ENCODE data around the gene CCDC146. TPM values are rescaled to one million over a fixed set of nuclear protein-coding genes. Genes with fewer than 3 reads are reported as not detected.
"Not testable (repeated sequence)": the region's sequence is repeated elsewhere in the genome, so short reads cannot be mapped to it uniquely, and the experiment has no call there.

CCDC146 gene
- total RNA-seq, 4 donors from 2014 or later: 13.7 to 65.1 (median 15.7) TPM

GRCh38 chr7:77222065-77222464, 99.7 kb downstream of the CCDC146 start:
- Histone ChIP-seq H3K27ac (no peak overlapping the region), H3K36me3 (no peaks in the 10 kb centered on the region)
- WGBS: 69% methylated on average over 4 of the region's 4 CpGs

GRCh38 chr7:77222819-77223218, 100.4 kb downstream of the CCDC146 start:
- WGBS: 89% methylated on average over 4 of the region's 4 CpGs

More at GRCh38 chr7:77222065-77222464, 99.7 kb downstream of the CCDC146 start:
- H3K4me3 ChIP-seq: no peak overlapping the region
- no peaks in the 10 kb centered on the region for H3K9me3 ChIP-seq
- no peaks in the 10 kb centered on the region for H3K27me3 ChIP-seq
- no peak for DNase-seq (ENCODE audit: low spot score in 2 of 2)
- H3K4me1 ChIP-seq: no peaks in the 10 kb centered on the region
- TF ChIP-seq CTCF (IDR thresholded peaks at IDR 0.05) (no peak), POLR2AphosphoS5 (IDR thresholded peaks at IDR 0.05) (no peak), POLR2A (IDR thresholded peaks at IDR 0.05) (no peak), EP300 (IDR thresholded peaks at IDR 0.05) (no peak)

GRCh38 chr7:77223261-77223660, 100.8 kb downstream of the CCDC146 start:
- H3K36me3 ChIP-seq: no peaks in the 10 kb centered on the region
- H3K27ac ChIP-seq: no peak overlapping the region
- no peaks in the 10 kb centered on the region for H3K4me1 ChIP-seq
- no peak for DNase-seq (ENCODE audit: low spot score in 2 of 2)
- TF ChIP-seq POLR2AphosphoS5 (IDR thresholded peaks at IDR 0.05) (no peak), EP300 (IDR thresholded peaks at IDR 0.05) (no peak), CTCF (IDR thresholded peaks at IDR 0.05) (no peak), POLR2A (IDR thresholded peaks at IDR 0.05) (no peak)
- H3K4me3 ChIP-seq: no peak overlapping the region
- H3K9me3 ChIP-seq: no peaks in the 10 kb centered on the region
- no peaks in the 10 kb centered on the region for H3K27me3 ChIP-seq
- 70% methylated on average over 2 of the region's 2 CpGs for WGBS

More at GRCh38 chr7:77222819-77223218, 100.4 kb downstream of the CCDC146 start:
- H3K4me3 ChIP-seq: no peak overlapping the region
- no peak for DNase-seq (ENCODE audit: low spot score in 2 of 2)
- no peaks in the 10 kb centered on the region for H3K4me1 ChIP-seq
- H3K9me3 ChIP-seq: no peaks in the 10 kb centered on the region
- no peak overlapping the region for H3K27ac ChIP-seq
- H3K27me3 ChIP-seq: no peaks in the 10 kb centered on the region
- no peaks in the 10 kb centered on the region for H3K36me3 ChIP-seq
- TF ChIP-seq EP300 (IDR thresholded peaks at IDR 0.05): no peak
- no peak for TF ChIP-seq POLR2AphosphoS5 (IDR thresholded peaks at IDR 0.05)
- TF ChIP-seq CTCF (IDR thresholded peaks at IDR 0.05): no peak
- no peak for TF ChIP-seq POLR2A (IDR thresholded peaks at IDR 0.05)

GRCh38 chr7:77226357-77226839, 104.0 kb downstream of the CCDC146 start:
- no peaks in the 10 kb centered on the region for H3K27me3 ChIP-seq
- DNase-seq (ENCODE audit: low spot score in 2 of 2): no peak
- H3K9me3 ChIP-seq: peaks cover 7% of the 10 kb centered on the region
- TF ChIP-seq CTCF (IDR thresholded peaks at IDR 0.05) (no peak), POLR2AphosphoS5 (IDR thresholded peaks at IDR 0.05) (no peak), EP300 (IDR thresholded peaks at IDR 0.05) (no peak), POLR2A (IDR thresholded peaks at IDR 0.05) (no peak)
- no peaks in the 10 kb centered on the region for H3K36me3 ChIP-seq
- H3K4me3 ChIP-seq: no peak overlapping the region
- no peaks in the 10 kb centered on the region for H3K4me1 ChIP-seq
- no peak overlapping the region for H3K27ac ChIP-seq
- 72% methylated on average over 1 of the region's 1 CpG for WGBS

- not testable (repeated sequence) for H3K27me3 ChIP-seq; H3K27ac ChIP-seq; H3K4me3 ChIP-seq; H3K4me1 ChIP-seq; H3K9me3 ChIP-seq; DNase-seq (ENCODE audit: low spot score in 2 of 2); H3K36me3 ChIP-seq
These were observed 106.4 kb downstream of the CCDC146 start for GRCh38 chr7:77228795-77229194.

GRCh38 chr7:77232467-77232866, 110.1 kb downstream of the CCDC146 start:
- whole genome bisulfite sequencing: 100% methylated on average over 2 of the region's 2 CpGs

More at GRCh38 chr7:77232467-77232866, 110.1 kb downstream of the CCDC146 start:
- H3K4me1 ChIP-seq: no peaks in the 10 kb centered on the region
- no peaks in the 10 kb centered on the region for H3K27me3 ChIP-seq
- H3K4me3 ChIP-seq: no peak overlapping the region
- no peak for DNase-seq (ENCODE audit: low spot score in 2 of 2)
- H3K27ac ChIP-seq: no peak overlapping the region
- TF ChIP-seq CTCF (IDR thresholded peaks at IDR 0.05): no peak
- no peak for TF ChIP-seq EP300 (IDR thresholded peaks at IDR 0.05)
- no peak for TF ChIP-seq POLR2AphosphoS5 (IDR thresholded peaks at IDR 0.05)
- no peak for TF ChIP-seq POLR2A (IDR thresholded peaks at IDR 0.05)
- H3K9me3 ChIP-seq: peaks cover 7% of the 10 kb centered on the region
- peaks cover 3% of the 10 kb centered on the region for H3K36me3 ChIP-seq

Data from suprapubic skin (tissue), 4 donors.